RCC 7860 (cell line): Measurements from ENCODE around the gene KHDRBS2.
"Not testable (repeated sequence)": the region's sequence is repeated elsewhere in the genome, so short reads cannot be mapped to it uniquely, and the experiment has no call there.

ENCODE experiments used
- DNase-seq: peaks from one replicate; pipeline ENCODE4 v3.0.0-alpha.2; 2015; ENCODE audit warnings: low spot score
- FAIRE-seq: peaks from 2 replicates; lab custom pipeline; 2012; peaks lifted over from hg19 to GRCh38; lab: Jason Lieb, UNC

The KHDRBS2 gene

DNA sequence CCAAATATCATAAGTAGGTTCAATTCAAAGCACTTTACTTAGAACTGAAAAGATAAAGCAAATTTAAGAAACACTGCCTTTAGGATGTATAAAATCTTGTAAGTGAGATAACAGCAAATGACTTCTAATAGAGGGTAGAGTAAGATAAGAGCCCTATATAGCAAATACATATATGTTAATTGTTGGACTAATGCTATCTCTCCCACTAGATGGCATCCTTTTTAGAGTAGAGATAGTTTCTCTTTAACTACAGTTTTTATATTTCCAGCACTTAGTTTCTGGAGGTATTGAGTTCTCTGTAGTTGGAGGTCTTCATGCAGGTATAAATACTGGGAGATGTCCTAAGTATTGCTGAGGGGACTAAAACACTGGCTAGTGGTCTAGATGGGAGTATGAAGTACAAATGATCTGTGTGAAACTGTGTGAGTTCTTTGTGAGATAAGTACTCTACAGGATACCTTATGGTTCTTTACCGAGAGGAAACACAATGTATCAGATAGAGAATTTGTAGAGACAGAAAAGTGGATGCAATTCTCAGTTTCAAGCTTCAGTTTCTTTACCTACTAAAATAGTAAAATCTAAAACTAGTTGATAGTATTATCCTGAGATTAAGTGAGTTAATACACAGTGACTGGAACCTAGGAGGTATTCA lies 399.3 kb downstream of the KHDRBS2 start:
- FAIRE-seq = no peak

GRCh38 chr6:61869632-61870400 lies 416.2 kb downstream of the KHDRBS2 start:
- DNase-seq = no peak
- no peak for FAIRE-seq

More for the DNA sequence above, 399.3 kb downstream of the KHDRBS2 start:
- no peak for DNase-seq

- no peak for FAIRE-seq
These were observed 417.4 kb downstream of the KHDRBS2 start for GRCh38 chr6:61868507-61869080.

DNA sequence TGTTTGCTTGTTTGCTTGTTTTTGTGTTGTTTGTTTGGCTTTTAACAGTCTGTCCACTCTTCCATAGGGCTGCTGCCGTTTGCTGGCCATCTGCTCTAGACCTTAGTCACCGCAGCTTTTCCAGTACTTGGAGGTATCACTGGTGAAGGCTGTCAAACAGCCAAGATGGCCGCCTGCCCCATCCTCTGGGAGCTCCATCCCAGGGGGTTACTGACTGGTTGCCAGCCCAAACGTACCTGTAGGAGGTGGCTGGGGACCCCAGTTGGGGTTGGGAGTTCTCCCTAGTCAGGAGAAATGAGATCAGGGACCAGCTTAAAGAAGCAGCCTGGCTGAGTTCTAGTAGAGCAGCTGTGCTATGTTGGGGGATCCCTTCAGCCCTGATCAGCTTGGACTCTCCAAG lies 418.4 kb downstream of the KHDRBS2 start:
- FAIRE-seq (no peak), DNase-seq (no peak)

More at GRCh38 chr6:61868507-61869080, 417.4 kb downstream of the KHDRBS2 start:
- no peak for DNase-seq

DNA sequence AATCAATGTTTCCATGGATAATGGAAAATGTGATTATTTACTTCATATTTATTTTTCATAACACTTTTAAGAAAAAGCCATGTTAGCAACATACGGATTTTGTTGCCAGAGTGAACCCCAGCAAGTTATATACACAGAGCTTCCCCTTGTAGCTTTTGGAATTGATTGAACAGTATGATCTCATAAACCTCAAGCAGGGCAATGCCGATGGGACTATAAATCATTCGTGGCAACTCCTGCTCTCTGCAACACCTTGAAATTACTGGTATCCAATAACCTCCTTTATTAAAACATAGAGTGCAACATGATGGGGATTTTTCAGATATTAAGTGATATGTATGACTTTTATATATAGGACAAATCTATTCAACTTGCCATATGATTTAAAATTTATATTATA lies 428.5 kb downstream of the KHDRBS2 start:
- FAIRE-seq (no peak), DNase-seq (no peak)

DNA sequence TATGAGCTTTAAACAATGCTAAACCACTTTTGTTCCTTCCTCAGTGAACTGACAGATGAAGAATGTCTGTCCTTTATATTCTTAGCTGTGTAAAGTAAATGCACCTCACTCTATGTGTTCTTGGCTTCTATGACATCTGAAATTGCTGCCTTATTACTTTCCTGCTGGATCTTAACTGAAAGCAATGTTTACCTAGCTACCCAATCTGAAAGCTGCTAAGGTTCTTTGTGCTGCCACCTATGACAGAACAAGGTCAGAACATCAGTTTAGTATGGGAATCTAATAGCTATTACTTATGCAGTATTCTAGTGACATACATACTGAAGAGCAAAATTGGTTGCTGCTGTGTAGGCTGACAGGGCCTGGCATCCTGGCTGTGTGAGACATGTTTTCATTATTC lies 444.1 kb downstream of the KHDRBS2 start:
- DNase-seq (no peak), FAIRE-seq (no peak)

DNA sequence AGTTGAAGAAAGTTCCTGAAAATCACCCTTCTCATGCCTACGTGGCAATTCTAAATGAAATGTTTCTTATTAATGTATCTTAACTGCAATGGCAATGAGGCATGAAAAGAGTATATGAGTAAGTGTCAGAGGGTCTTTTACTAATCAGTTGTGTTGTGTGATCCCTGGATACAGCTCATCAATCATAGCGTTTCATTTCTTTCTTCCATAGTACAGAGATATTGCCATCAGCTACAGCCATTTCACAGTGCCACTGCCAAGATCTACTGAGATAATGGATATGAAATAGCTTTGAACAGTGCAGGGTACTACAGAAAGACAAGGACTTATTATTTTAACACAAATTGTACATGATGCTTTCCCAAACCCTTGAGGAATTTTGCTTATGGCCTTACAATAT lies 450.8 kb downstream of the KHDRBS2 start:
- FAIRE-seq = no peak
- DNase-seq = no peak

GRCh38 chr6:61833176-61833755 lies 452.8 kb downstream of the KHDRBS2 start:
- FAIRE-seq = no peak
- DNase-seq = no peak

DNA sequence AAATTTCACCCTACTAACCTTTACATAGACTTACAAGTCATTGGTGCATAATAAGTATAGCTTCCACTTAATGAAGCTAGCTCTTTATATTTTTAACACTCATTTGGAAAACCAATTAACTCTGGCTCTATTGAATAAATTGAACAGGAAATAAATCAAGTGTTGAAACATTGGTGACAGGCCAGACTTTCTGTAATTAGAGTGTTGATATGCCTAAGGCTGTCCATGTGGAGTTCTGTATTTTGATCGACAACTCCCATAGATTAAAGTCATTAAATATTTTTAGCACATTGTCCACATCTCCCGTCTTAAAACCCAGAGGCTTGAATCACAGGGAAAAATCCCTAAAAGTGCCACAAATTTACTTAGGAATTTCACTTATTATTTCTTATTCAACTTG lies 468.3 kb downstream of the KHDRBS2 start:
- DNase-seq (no peak), FAIRE-seq (no peak)

- no peak for FAIRE-seq
- no peak for DNase-seq
These were observed 476.0 kb downstream of the KHDRBS2 start for GRCh38 chr6:61810047-61810446.

- DNase-seq (peak; percentile 16), FAIRE-seq (no peak)
These were observed 476.9 kb downstream of the KHDRBS2 start for GRCh38 chr6:61809004-61809595.

- DNase-seq = no peak
- FAIRE-seq = no peak
These were observed 498.0 kb downstream of the KHDRBS2 start for GRCh38 chr6:61787998-61788397.

GRCh38 chr6:61769446-61769845 lies 516.6 kb downstream of the KHDRBS2 start:
- FAIRE-seq, DNase-seq: not testable (repeated sequence)

DNA sequence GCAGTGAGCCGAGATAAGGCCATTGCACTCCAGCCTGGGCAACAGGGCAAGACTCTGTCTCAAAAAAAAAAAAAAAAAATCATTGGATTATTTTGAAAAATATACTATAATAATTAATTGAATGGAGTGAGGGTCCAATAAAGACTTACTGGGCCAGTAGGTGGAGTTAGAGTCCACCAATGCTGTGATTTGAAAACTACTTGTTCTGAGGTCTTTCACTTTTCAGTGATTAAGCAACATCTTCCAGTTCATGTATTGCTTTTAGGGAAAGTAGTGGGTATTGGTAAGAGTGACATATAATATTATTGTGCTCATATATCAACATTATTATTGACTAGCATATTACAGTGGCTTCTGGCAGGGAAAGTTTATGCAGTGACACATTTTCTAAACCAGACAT lies 530.3 kb downstream of the KHDRBS2 start:
- no peak for DNase-seq
- FAIRE-seq = no peak

- DNase-seq = no peak
- FAIRE-seq = no peak
These were observed 534.0 kb downstream of the KHDRBS2 start for GRCh38 chr6:61751986-61752385.

- no peak for DNase-seq
- FAIRE-seq = no peak
These were observed 540.0 kb downstream of the KHDRBS2 start for GRCh38 chr6:61745994-61746393.

DNA sequence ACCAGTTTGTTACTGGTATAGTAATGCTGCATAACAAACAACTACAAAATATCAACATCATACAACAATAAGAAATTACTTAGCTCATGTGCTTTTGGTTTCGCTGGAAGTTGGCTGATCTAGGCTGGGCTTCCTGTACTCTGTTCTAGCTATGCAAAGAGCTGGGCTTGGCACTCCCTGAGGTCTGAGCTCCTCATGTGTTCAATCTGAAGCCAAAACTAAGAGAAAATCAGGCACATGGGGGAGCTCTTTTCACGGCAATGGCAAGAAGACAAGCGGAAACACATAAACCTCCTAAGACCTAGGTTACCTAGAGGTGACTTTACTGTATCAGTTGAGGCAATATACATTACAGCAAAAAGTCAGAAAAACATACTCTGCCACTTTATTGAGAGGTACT lies 574.2 kb downstream of the KHDRBS2 start:
- DNase-seq (no peak), FAIRE-seq (no peak)

DNA sequence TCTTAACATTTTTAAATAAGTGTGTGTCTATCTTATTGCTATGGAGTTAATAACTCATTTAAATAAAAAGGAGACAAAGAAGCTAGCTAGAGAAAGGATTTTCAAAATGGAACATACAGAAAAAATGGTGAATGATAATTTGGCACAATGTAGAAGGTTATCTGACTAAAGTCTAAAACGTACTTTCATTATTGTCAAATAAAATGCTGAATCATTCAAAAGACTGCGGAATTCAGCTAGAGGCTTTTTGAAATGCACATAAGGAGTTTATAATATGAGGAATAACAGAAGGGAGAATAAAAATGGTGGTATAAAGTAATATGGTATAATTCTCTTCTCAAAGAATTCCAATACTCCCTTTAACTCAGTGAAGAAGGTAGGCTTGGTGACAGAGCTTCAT lies 597.9 kb downstream of the KHDRBS2 start:
- FAIRE-seq (no peak), DNase-seq (no peak)

DNA sequence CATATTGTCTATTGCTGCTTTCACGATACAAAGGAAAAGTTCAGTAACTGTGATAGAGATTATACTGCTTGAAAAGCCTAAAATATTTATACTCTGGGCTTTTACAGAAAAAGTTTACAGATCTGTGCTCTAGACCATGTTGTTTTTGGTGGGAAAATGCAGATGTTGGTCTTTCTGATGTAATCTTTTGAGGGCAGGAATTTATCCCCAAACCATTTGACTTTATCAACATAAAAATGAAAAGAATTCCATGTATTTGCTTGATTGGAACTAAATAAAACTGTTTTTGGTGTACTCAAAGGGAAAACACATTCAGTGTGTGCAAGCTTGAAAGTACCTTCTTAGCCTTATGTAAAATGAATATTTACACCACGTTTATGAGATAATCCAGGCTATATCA lies 603.5 kb downstream of the KHDRBS2 start:
- FAIRE-seq (no peak), DNase-seq (no peak)

GRCh38 chr6:61679625-61680024 lies 606.4 kb downstream of the KHDRBS2 start:
- FAIRE-seq = no peak
- DNase-seq = no peak

DNA sequence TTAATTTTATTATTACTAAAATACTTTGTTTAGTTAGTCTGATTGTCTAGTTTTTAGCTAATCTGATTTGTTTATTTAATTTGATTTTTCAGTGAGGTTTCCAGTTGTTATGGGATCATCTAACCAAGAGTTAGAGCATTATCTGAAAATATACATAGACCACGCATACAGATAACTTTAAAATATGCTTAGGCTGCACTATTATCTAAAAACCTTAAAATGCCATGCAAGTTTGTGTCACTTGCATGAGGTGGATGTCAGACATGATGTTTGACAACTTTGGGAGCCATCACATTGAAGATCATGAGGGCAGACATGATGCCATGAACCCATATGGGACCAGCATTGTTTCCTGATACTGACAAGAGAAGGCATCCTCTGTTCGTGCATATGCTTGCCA lies 610.3 kb downstream of the KHDRBS2 start:
- no peak for DNase-seq
- no peak for FAIRE-seq
